K562 (cell line): ENCODE measurements around the gene STK11. TPM values are rescaled to one million over a fixed set of nuclear protein-coding genes. Genes with fewer than 3 reads are reported as not detected.

Source experiments
- CEBPZ ChIP-seq: fragments of 150-350 bp; IDR thresholded peaks from 2 replicates; pipeline ENCODE4 v1.6.1; 2014; ENCODE audit warnings: low read depth, mild to moderate bottlenecking, low read length, borderline replicate concordance
- DPF2 ChIP-seq: fragments of 450-650 bp; IDR thresholded peaks from 2 replicates; pipeline ENCODE4 v1.6.1; 2016
- ELF2 ChIP-seq: fragments of 250-450 bp; sonication (Bioruptor Pico); IDR thresholded peaks from 2 replicates; pipeline ENCODE4 v1.5.0; 2021; ENCODE audit warnings: mild to moderate bottlenecking
- POLR2G ChIP-seq: fragments of 200-400 bp; formaldehyde crosslinking; IDR thresholded peaks from 2 replicates; pipeline ENCODE4 v1.6.1; 2017; ENCODE audit warnings: low read depth, mild to moderate bottlenecking, antibody characterized with exemption, low read length, moderate library complexity
- PREB ChIP-seq: sonication (generic); formaldehyde crosslinking; IDR thresholded peaks from 2 replicates; pipeline ENCODE4 v1.8.1; 2023; ENCODE audit warnings: mild to moderate bottlenecking, missing genetic modification reagents
- SP2 ChIP-seq: IDR thresholded peaks from 2 replicates; pipeline ENCODE4 v1.6.1; 2011; ENCODE audit warnings: mild to moderate bottlenecking, low read depth, low read length, moderate library complexity; ENCODE audit not compliant: poor library complexity, severe bottlenecking; ENCODE audit errors: extremely low read depth
- ZFP91 ChIP-seq: sonication (generic); formaldehyde crosslinking; IDR thresholded peaks from 2 replicates; pipeline ENCODE4 v1.8.0; 2022; ENCODE audit warnings: mild to moderate bottlenecking, missing genetic modification reagents
- ZNF23 ChIP-seq: fragments of 250-450 bp; sonication (Bioruptor Pico); IDR thresholded peaks from 2 replicates; pipeline ENCODE4 v1.4.0; 2020; ENCODE audit warnings: mild to moderate bottlenecking
- polyA plus RNA-seq, 8 experiments: library from polyadenylated mRNA; depleted of rRNA in 4 of 8; stranded (reverse) in 5 of 8; unstranded in 3 of 8; fragments of >200 nt; fragmentation: Nextera tagmentation in 2 of 8; fragmentation: Illumina TruSeq in 1 of 8; extraction: Ambion mirVana in 2 of 8; extraction: Trizol in 1 of 8; gene quantifications; 2 replicates each; pipeline versions ENCODE4 v1.2.1 to v1.2.3, GENCODE V29; 2011 to 2014; ENCODE audit warnings: inconsistent platforms in 1 of 8, missing spikeins in 1 of 8
- total RNA-seq, 7 experiments: library from RNA; depleted of rRNA in 6 of 7; stranded (reverse); fragments of >200 nt in 6 of 7; fragmentation: Illumina TruSeq in 2 of 7; extraction: Trizol in 2 of 7; gene quantifications; 2 replicates each; pipeline versions ENCODE4 v1.2.1 to v1.2.3, GENCODE V29; 2011 to 2021; ENCODE audit warnings: low replicate concordance in 1 of 7
- TF ChIP-seq, protein P1 (sequence below): fragments of 450-650 bp; conservative IDR thresholded peaks from 2 replicates; pipeline ENCODE4 v1.6.1; 2016; ENCODE audit warnings: missing genetic modification characterization, low read depth, mild to moderate bottlenecking, control low read depth, missing compliant biosample characterization
- TF ChIP-seq, protein P2 (sequence below): sonication (generic); formaldehyde crosslinking; IDR thresholded peaks from 2 replicates; pipeline ENCODE4 v1.8.0; 2023; ENCODE audit warnings: missing genetic modification reagents, mild to moderate bottlenecking, borderline replicate concordance

Gene STK11
- total and polyA plus RNA-seq, 9 of the 15 experiments (the other 6 are each of a cell fraction or from before 2014, with no cell fraction given): 0.15 to 96.5 (median 31.7) TPM

DNA sequence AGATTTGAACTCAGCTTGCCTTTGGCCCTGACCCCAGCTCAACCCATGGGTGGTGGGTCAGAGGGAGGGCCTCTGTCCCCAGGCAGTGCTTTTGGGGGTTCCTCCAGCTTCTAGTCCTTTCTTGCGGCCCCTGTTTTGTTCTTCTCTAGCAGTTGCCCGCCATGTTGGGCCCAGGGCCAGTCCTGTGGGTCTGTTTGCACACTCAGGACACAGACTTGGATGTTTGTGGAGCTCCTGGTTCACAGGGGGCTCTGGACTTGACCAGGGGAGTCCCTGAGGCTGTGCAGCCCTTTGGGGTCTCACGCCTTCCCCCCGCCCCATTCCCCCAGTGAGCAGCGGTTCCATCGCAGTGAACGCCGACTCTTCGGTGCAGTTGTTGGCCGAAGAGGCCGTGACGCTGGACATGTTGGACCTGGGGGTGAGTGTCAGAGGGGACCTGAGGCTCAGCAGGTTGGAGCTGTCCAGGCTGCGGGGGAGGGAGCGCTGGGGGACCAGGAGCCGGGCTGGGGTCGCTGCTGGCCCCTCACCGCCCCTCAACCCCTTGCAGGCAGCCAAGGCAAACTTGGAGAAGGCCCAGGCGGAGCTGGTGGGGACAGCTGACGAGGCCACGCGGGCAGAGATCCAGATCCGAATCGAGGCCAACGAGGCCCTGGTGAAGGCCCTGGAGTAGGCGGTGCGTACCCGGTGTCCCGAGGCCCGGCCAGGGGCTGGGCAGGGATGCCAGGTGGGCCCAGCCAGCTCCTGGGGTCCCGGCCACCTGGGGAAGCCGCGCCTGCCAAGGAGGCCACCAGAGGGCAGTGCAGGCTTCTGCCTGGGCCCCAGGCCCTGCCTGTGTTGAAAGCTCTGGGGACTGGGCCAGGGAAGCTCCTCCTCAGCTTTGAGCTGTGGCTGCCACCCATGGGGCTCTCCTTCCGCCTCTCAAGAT, 38.5 kb downstream of the STK11 start (continued):
- no peak for TF ChIP-seq CEBPZ
- TF ChIP-seq, protein P1, sequence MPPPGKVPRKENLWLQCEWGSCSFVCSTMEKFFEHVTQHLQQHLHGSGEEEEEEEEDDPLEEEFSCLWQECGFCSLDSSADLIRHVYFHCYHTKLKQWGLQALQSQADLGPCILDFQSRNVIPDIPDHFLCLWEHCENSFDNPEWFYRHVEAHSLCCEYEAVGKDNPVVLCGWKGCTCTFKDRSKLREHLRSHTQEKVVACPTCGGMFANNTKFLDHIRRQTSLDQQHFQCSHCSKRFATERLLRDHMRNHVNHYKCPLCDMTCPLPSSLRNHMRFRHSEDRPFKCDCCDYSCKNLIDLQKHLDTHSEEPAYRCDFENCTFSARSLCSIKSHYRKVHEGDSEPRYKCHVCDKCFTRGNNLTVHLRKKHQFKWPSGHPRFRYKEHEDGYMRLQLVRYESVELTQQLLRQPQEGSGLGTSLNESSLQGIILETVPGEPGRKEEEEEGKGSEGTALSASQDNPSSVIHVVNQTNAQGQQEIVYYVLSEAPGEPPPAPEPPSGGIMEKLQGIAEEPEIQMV (tag): no peak
- no peak for TF ChIP-seq ZFP91 (CRISPR knock-in tag)
- TF ChIP-seq SP2: peak; percentile 14
- TF ChIP-seq, protein P2, sequence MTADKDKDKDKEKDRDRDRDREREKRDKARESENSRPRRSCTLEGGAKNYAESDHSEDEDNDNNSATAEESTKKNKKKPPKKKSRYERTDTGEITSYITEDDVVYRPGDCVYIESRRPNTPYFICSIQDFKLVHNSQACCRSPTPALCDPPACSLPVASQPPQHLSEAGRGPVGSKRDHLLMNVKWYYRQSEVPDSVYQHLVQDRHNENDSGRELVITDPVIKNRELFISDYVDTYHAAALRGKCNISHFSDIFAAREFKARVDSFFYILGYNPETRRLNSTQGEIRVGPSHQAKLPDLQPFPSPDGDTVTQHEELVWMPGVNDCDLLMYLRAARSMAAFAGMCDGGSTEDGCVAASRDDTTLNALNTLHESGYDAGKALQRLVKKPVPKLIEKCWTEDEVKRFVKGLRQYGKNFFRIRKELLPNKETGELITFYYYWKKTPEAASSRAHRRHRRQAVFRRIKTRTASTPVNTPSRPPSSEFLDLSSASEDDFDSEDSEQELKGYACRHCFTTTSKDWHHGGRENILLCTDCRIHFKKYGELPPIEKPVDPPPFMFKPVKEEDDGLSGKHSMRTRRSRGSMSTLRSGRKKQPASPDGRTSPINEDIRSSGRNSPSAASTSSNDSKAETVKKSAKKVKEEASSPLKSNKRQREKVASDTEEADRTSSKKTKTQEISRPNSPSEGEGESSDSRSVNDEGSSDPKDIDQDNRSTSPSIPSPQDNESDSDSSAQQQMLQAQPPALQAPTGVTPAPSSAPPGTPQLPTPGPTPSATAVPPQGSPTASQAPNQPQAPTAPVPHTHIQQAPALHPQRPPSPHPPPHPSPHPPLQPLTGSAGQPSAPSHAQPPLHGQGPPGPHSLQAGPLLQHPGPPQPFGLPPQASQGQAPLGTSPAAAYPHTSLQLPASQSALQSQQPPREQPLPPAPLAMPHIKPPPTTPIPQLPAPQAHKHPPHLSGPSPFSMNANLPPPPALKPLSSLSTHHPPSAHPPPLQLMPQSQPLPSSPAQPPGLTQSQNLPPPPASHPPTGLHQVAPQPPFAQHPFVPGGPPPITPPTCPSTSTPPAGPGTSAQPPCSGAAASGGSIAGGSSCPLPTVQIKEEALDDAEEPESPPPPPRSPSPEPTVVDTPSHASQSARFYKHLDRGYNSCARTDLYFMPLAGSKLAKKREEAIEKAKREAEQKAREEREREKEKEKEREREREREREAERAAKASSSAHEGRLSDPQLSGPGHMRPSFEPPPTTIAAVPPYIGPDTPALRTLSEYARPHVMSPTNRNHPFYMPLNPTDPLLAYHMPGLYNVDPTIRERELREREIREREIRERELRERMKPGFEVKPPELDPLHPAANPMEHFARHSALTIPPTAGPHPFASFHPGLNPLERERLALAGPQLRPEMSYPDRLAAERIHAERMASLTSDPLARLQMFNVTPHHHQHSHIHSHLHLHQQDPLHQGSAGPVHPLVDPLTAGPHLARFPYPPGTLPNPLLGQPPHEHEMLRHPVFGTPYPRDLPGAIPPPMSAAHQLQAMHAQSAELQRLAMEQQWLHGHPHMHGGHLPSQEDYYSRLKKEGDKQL (CRISPR knock-in tag): no peak
- TF ChIP-seq ELF2 (CRISPR knock-in tag): no peak
- no peak for TF ChIP-seq PREB (CRISPR knock-in tag)
- TF ChIP-seq DPF2: no peak
- peak; percentile 47 for TF ChIP-seq POLR2G
- TF ChIP-seq ZNF23 (CRISPR knock-in tag): no peak
